Measurements from ENCODE around the gene RNF151.
"Not testable (repeated sequence)": the region's sequence is repeated elsewhere in the genome, so short reads cannot be mapped to it uniquely, and the experiment has no call there.

The RNF151 gene

DNA sequence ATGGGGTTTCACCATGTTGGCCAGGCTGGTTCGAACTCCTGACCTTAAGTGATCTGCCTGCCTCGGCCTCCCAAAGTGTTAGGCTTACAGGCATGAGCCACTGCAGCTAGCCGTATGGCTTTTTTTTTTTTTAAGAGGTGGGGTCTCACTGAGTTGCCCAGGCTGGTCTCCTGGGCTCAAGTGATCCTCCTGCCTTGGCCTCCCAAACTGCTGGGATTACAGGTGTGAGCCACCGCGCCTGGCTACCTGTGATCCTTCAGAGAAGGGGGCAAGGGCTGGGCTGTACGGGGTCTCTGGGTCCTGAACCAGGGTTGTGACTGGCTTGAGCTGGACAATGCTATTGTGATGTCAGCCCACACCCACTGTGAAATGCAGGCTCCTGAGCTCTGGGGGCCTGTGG lies at the start of gene RNF151:
TSS of gene RNF151 (plus strand) at position 397 of the 400 bp plus-strand sequence. CDS start 26 bp downstream, outside the sequence.
- peak within 1 kb of the TSS; percentile 84 for H3K4me3 ChIP-seq (ENCODE audit: low read depth, low read length)
- DNase-seq (ENCODE audit: low read depth, low spot score): no peak
- TF ChIP-seq CTCF (IDR thresholded peaks at IDR 0.05; ENCODE audit: low read depth, low read length): no peak
- in situ Hi-C loops (cut with HindIII; ENCODE audit: low sequenced_read_pairs): no loop called here

- no peak overlapping the region for H3K4me3 ChIP-seq (ENCODE audit: low read depth, low read length)
- DNase-seq (ENCODE audit: low read depth, low spot score): no peak
- in situ Hi-C loops (cut with HindIII; ENCODE audit: low sequenced_read_pairs): no loop called here
- no peak for TF ChIP-seq CTCF (IDR thresholded peaks at IDR 0.05; ENCODE audit: low read depth, low read length)
Measured at GRCh38 chr16:1917056-1917664, 49.5 kb upstream of the RNF151 start.

GRCh38 chr16:1917665-1918350 lies 48.8 kb upstream of the RNF151 start:
- in situ Hi-C loops (cut with HindIII; ENCODE audit: low sequenced_read_pairs): no loop called here
- no peak for TF ChIP-seq CTCF (IDR thresholded peaks at IDR 0.05; ENCODE audit: low read depth, low read length)
- H3K4me3 ChIP-seq (ENCODE audit: low read depth, low read length): no peak overlapping the region

GRCh38 chr16:1918351-1919326 lies 48.0 kb upstream of the RNF151 start, which contains the start of gene HS3ST6:
HS3ST6 (minus strand) TSS chr16:1918415; CDS start chr16:1918323, 92 bp downstream.
- no peak for TF ChIP-seq CTCF (IDR thresholded peaks at IDR 0.05; ENCODE audit: low read depth, low read length)
- in situ Hi-C loops (cut with HindIII; ENCODE audit: low sequenced_read_pairs): no loop called here
- DNase-seq (ENCODE audit: low read depth, low spot score): no peak
- no peak within 1 kb of the TSS for H3K4me3 ChIP-seq (ENCODE audit: low read depth, low read length)

More at GRCh38 chr16:1917665-1918350, 48.8 kb upstream of the RNF151 start:
- no peak for DNase-seq (ENCODE audit: low read depth, low spot score)

DNA sequence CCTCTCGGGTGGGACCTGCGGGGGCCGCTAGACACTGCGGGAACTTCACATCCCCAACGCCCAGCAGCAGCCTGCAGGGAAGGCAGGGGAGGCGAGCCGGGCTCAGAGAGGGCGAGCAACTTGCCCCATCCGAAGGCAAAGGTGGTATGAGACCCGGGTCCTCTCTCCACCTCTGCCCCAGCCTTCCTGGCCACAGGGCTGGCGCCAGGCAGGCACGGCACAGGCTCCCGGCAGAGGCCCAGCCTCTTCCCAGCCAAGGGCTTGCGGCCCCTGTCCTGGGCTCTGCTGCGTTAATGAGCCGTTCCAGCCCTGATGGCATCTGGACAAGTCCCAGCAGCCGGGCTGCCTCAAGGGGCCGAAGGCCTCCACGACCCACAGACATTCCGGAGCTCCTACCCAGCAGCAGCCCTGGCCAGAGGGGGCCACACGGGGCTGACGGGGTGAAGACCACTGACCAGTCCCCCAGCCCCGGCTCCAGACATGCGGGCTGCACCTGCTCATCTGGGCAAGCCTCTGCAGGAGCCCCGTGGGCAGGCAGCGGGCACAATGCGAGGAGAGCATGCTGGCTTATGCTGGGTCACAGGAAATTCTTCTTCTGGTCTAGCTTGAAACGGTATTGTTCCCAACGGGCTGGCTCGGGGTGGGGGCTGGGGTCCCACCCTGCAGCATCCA lies 47.2 kb upstream of the RNF151 start:
- in situ Hi-C loops (cut with HindIII; ENCODE audit: low sequenced_read_pairs): no loop called here
- no peak overlapping the region for H3K4me3 ChIP-seq (ENCODE audit: low read depth, low read length)
- DNase-seq (ENCODE audit: low read depth, low spot score): no peak
- TF ChIP-seq CTCF (IDR thresholded peaks at IDR 0.05; ENCODE audit: low read depth, low read length): no peak

GRCh38 chr16:1920122-1920521 lies 46.5 kb upstream of the RNF151 start:
- DNase-seq (ENCODE audit: low read depth, low spot score); H3K4me3 ChIP-seq (ENCODE audit: low read depth, low read length); in situ Hi-C loops (cut with HindIII; ENCODE audit: low sequenced_read_pairs): not testable (repeated sequence)

All from astrocyte of the spinal cord (primary cell).